ENCODE results near the gene FNTB.

FNTB gene

DNA sequence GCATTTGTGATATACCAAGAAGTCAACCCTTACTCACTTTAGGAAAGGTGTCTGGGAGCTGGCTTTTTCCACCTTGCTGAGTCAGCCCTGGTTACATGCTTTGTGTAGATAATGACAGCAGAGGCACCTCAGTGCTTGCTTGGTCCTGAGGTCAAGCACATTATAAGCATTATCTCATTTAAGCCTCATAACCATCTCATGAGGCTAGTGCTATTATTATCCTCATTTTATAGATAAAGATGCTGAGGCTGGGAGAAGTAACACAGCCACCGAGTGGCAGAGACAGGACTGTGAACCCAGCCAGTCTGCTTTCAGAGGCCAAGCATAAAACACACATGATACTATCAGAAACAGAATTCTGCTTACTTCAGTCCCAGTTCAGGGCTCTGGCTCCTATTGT, 86.2 kb downstream of the FNTB start:
- in situ Hi-C loops (cut with HindIII; ENCODE audit: low sequenced_read_pairs), result no loop called here
- H3K4me3 ChIP-seq (ENCODE audit: low read depth, low read length), result no peak overlapping the region
- no peak for DNase-seq (ENCODE audit: low read depth, low spot score)
- no peak for TF ChIP-seq CTCF (IDR thresholded peaks at IDR 0.05; ENCODE audit: low read depth, low read length)

DNA sequence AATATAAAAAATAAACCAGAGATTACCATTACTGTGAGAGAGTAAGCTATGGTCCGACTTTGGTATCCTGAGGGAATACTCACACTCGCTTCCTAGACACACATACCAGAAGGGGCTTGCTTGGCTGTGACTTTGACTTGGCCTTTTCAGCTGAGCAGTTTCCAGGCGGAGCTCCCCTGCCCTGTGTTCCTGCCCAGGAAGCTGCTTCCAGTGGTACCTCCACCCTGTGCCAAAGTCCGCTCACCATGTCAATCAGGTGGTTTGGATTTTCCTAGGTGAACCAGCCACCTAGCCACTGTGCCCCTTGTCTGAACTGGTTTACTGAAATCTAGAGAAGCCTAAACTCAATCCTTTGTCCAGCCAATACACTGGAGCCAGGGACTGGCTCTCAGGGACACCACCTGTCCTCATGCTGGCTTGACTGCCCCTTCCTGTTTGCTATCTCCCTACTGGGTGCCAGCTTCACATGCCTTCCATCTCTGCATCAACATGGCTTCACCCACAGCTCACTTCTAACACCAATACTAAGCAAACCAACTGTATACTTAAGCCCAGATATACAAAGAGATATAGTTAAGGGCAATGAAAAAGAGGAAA, 87.0 kb downstream of the FNTB start:
- no peak for TF ChIP-seq CTCF (IDR thresholded peaks at IDR 0.05; ENCODE audit: low read depth, low read length)
- no peak for DNase-seq (ENCODE audit: low read depth, low spot score)
- in situ Hi-C loops (cut with HindIII; ENCODE audit: low sequenced_read_pairs), result no loop called here
- no peak overlapping the region for H3K4me3 ChIP-seq (ENCODE audit: low read depth, low read length)

- no peak for TF ChIP-seq CTCF (IDR thresholded peaks at IDR 0.05; ENCODE audit: low read depth, low read length)
- no peak overlapping the region for H3K4me3 ChIP-seq (ENCODE audit: low read depth, low read length)
- in situ Hi-C loops (cut with HindIII; ENCODE audit: low sequenced_read_pairs), result no loop called here
Observed at GRCh38 chr14:65074449-65075150, 87.9 kb downstream of the FNTB start.

DNA sequence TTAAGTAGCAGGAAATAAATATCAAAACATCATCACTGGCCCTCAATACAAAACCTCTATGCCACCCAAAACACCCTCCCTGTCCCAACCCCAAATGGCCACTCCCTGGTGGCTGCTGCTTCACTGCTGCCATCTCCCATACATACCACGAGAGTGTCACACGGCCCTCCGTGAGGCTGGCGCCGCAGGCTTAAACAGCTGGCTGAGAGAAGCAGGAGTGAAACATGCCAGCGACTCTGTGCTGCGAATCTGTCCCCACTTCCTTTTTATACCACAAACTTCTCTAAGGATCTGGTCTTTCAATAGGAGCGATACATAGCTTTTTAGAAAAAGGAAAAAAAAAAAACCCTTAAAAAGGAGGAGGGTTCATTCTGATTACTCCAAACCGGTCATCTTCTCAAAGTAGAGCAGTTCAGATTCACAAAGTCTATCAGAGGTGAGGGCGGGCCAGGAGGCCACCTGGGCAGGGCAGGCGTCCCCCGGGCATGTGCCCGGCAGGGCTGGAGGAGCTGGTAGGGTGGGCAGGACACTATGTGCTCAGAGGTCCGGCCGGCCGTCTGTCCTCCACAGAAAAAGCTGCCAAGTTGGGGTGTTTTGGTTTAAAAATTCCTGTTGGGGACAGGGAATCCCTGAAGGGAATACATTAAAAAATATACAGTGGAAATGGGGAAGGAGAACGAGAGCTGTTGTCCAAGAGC, 89.1 kb downstream of the FNTB start:
- no peak for TF ChIP-seq CTCF (IDR thresholded peaks at IDR 0.05; ENCODE audit: low read depth, low read length)
- no peak for DNase-seq (ENCODE audit: low read depth, low spot score)
- in situ Hi-C loops (cut with HindIII; ENCODE audit: low sequenced_read_pairs), result no loop called here
- no peak overlapping the region for H3K4me3 ChIP-seq (ENCODE audit: low read depth, low read length)

More at GRCh38 chr14:65074449-65075150, 87.9 kb downstream of the FNTB start:
- no peak for DNase-seq (ENCODE audit: low read depth, low spot score)

DNA sequence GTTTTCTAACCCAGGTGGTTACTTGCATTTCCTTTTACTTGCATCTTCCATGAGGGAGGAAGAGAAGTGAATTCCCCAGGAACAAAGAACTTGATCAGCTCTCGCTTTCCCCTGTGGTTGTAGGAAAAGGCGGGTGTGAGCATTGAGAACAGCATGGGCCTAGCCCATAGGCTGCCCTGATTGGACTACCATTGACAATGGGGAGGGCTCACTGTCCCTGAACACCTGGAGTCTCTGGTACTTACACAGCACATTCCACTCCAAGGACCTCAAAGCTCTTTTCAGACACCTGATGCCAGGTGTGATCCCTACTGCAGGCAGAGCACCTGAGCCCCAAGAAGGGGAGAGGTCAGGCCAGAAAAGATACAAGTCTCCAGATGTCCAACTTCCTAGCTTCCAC, 90.6 kb downstream of the FNTB start:
- in situ Hi-C loops (cut with HindIII; ENCODE audit: low sequenced_read_pairs), result no loop called here
- no peak for DNase-seq (ENCODE audit: low read depth, low spot score)
- H3K4me3 ChIP-seq (ENCODE audit: low read depth, low read length), result no peak overlapping the region
- TF ChIP-seq CTCF (IDR thresholded peaks at IDR 0.05; ENCODE audit: low read depth, low read length), result no peak

DNA sequence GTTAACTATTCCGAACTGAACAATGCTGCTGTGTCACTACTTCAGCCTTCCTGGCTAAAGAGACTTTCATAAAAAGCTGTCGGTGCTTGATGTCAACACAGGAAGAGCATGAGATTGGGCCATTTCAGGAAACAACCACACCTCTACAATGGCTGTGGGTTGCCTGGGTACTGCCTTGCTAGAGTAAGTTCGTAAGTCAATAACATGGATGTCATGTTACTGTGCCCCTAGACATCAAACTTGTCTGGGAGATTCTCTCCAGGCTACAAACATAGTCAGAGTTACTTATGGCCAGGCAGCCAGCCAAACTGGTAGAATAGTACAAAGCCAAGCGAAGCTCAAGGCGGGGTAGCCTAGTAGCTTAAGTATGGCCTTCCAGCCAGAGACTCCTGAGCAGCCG, 92.5 kb downstream of the FNTB start:
- no peak overlapping the region for H3K4me3 ChIP-seq (ENCODE audit: low read depth, low read length)
- TF ChIP-seq CTCF (IDR thresholded peaks at IDR 0.05; ENCODE audit: low read depth, low read length), result no peak
- DNase-seq (ENCODE audit: low read depth, low spot score), result no peak
- in situ Hi-C loops (cut with HindIII; ENCODE audit: low sequenced_read_pairs), result no loop called here
